Measurements from ENCODE around the gene CNTNAP2.

DNA sequence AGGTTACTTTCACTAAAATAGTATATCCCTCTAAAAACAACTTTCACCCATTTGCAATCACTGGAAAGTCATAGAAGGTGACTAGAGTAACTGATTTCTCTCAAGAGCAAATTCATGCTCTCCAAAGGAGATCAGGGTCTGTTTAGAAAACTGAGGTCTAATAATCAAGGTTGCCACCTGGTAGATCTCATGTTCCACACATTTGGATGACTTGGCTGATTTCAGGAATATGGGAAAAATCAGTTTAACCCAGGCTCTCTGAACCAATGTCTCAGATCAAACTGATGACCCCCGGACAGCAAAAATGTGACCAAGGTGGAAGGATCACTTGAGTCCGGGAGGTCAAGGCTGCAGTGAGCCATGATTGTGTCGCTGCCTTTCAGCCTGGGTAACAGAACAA, 1911.6 kb downstream of the CNTNAP2 start:
- TF ChIP-seq GATA2 (IDR thresholded peaks at IDR 0.05; ENCODE audit: low read depth, low read length) (no peak), GATA3 (IDR thresholded peaks at IDR 0.05; ENCODE audit: low read depth, low read length) (no peak)
